ENCODE results near the gene MAN2B1.
A peak's percentile ranks its signal among the peaks of the same experiment; 100 is the strongest.

The MAN2B1 gene

DNA sequence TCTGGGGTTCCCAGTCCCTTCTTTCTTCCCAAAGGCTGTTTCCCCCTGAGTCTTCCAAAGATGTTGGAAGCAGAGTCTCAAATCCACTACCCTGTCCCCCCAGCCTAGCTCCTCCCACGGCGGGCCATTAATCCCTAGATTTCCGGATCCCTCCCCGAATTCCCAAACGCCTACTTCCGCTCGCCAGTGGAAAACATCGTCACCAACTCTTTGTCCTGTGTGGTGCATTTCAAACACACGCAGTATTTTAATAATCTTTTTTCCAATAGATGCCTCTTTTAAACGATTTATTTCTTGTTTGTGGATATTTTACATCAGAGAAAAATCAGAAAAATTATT, 55.2 kb downstream of the MAN2B1 start:
- ATAC-seq (no peak), DNase-seq (no peak)

DNA sequence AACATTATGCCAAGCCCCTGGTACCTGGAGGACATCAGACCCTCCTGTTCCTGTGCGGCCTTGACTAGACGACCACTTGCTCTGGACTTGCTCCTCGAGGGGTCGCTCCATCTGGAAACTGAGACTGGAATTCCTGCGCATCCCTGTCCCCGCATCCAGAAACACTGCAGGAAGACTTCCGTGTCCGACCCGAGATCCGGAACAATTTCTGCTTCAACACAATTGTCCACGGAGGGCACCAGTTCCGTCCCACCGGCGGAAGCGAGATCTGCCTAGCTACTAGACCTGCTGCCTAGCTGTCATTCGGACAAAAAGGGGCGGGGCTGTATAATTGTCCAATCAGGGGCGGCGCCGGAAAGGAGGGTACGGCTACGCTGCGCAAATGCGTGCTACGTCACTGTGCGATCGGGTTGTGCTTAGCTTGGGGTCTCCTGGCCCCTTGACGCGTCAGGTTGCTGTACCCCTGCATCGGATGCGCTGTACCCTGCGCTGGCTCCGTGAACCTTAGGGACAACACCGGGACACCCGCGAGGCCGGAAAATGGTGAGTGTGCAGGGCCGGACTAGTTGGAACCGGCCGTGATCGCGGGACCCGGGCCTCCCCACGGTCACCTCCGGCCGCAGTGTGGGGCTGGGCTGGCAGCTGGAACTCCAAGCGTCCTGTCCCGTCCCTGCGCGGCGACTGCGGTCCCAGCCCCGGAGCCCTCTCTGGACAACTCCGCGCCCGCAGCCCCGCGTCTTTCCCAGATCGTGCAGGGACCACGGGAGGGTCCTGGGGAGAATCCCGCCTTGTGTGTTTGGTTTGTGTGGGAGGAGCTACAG, 55.8 kb downstream of the MAN2B1 start, which contains the start of the genes ZNF490 and ZNF791:
TSS of gene ZNF490 (minus strand) at position 274 of the 821 bp plus-strand sequence. CDS start at position 141, 133 bp downstream.
TSS of gene ZNF791 (plus strand) at position 381 of the 821 bp plus-strand sequence. CDS start at position 541, 160 bp downstream.
- ATAC-seq (peak; percentile 97), DNase-seq (peak; percentile 98)

- DNase-seq (no peak), ATAC-seq (no peak)
Measured at GRCh38 chr19:12607631-12608030, 58.9 kb downstream of the MAN2B1 start.

DNA sequence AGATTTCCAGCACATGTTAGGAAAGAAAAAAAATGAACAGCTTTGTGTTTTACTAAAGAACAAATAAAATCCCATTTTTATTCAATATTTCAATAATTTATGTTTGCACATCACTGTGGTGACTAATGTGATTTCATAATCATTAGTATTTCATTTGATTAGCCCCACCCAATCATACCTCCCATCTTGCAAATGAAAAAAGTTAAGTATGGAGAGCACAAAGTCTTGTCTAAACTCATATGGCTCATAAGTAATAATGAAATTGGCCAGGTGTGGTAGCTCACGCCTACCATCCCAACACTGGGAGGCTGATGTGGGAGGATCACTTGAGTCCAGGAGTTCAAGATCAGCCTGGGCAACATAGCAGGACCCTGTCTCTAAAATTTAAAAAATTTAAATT, 59.7 kb downstream of the MAN2B1 start:
- no peak for ATAC-seq

DNA sequence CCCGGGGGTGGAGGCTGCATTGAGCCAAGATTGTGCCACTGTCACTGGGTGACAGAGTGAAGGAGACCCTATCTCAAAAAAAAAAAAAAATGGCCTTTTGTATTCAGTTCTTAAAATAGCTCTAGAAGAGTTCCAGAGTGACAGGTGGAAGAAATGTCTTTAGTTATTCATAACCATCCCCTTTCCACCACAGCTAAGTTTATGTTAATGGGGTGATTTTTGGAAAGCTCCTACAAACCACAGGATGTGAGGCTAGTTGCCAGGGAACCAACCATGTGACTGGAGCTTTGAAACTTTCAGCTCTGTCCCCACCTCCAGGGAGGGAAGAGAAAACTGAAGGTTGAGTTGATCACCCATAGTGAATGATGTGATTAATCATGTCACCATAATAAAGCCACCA, 62.8 kb downstream of the MAN2B1 start:
- peak; percentile 58 for DNase-seq
- ATAC-seq, result peak; percentile 97

More for the DNA sequence above, 59.7 kb downstream of the MAN2B1 start:
- DNase-seq, result no peak

DNA sequence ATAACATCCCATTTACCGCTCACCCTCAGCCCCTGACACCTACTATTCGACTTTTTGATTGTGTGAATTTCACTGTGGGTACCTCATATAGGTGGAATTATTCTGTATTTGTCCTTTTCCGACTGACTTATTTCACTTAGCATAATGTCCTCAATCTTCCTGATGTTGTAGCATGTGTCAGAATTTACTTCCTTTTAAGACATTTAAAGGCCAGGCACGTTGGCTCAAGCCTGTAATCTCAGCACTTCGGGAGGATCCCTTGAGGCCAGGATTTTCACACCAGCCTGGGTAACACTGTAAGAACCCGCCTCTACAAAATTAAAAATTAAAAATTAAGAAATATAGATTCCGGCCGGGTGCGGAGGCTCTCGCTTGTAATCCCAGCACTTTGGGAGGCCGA, 68.9 kb downstream of the MAN2B1 start:
- ATAC-seq (no peak), DNase-seq (no peak)

- ATAC-seq (no peak), DNase-seq (no peak)
Measured at GRCh38 chr19:12596927-12597548, 69.5 kb downstream of the MAN2B1 start.

All from stimulated activated naive CD8-positive, alpha-beta T cell treated with anti-CD3 and anti-CD28 coated beads, Interleukin-15, Interleukin-2, amounts not matched to agents 100 U/mL and 50 U/mL, for 24 hours (primary cell).